ENCODE data around the gene NSRP1. TPM values are rescaled to one million over a fixed set of nuclear protein-coding genes. Genes with fewer than 3 reads are reported as not detected.
"Not testable (repeated sequence)": the region's sequence is repeated elsewhere in the genome, so short reads cannot be mapped to it uniquely, and the experiment has no call there.

NSRP1 gene
- total and polyA plus RNA-seq, 2 of the 4 experiments (the other 2 are of a cell fraction), result 3.4 to 14.2 TPM

DNA sequence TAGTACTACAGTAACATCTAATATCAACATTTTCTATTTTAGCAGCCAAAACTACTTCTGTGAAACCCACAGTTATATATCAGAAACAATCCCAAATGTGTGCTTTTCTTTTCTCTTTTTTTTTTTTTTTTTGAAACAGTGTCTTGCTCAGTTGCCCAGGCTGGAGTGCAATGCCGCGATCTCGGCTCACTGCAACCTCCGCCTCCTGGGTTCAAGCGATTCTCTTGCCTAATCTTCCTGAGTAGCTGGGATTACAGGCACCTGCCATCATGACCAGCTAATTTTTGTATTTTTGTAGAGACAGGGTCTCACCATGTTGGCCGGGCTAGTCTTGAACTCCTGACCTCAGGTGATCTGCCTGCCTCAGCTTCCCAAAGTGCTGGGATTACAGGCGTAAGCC is 2.0 kb downstream of the NSRP1 start:
- H2BK20ac ChIP-seq (ENCODE audit: low read depth, low read length); DNase-seq; H3K9me3 ChIP-seq (ENCODE audit: control insufficient read depth, insufficient read depth, low read length); H3K4me1 ChIP-seq (ENCODE audit: control insufficient read depth, insufficient read depth, low read length); H2AK9ac ChIP-seq (replicated peaks; ENCODE audit: low read depth, low read length, poor library complexity); H2BK5ac ChIP-seq (ENCODE audit: low read depth, low read length, poor library complexity, severe bottlenecking); H2BK120ac ChIP-seq (ENCODE audit: low read depth, low read length); H3K4ac ChIP-seq (ENCODE audit: low read depth, low read length); H3K4me3 ChIP-seq (ENCODE audit: insufficient read depth, low read depth, low read length); H2BK15ac ChIP-seq (ENCODE audit: low read depth, low read length); H3K14ac ChIP-seq (replicated peaks; ENCODE audit: low read depth, low read length); H3K4me2 ChIP-seq (ENCODE audit: low read depth, low read length); H3K18ac ChIP-seq (ENCODE audit: low read depth, low read length); H3K56ac ChIP-seq (ENCODE audit: extremely low read depth, insufficient read depth, low read length); H3K27ac ChIP-seq (ENCODE audit: insufficient read depth, low read length); H3K36me3 ChIP-seq (ENCODE audit: control insufficient read depth, insufficient read depth, low read length); intact Hi-C loops (cut with micrococcal nuclease); H3K23ac ChIP-seq (ENCODE audit: low read depth, low read length); H4K91ac ChIP-seq (ENCODE audit: insufficient read depth, low read depth, low read length); H2AFZ ChIP-seq (replicated peaks; ENCODE audit: low read length, poor library complexity); H3K9ac ChIP-seq (ENCODE audit: low read depth, low read length); H4K8ac ChIP-seq (ENCODE audit: low read depth in 2 of 2, low read length in 2 of 2); ATAC-seq (ENCODE audit: low read depth); H3K27me3 ChIP-seq (ENCODE audit: control insufficient read depth, insufficient read depth, low read length); H4K5ac ChIP-seq (ENCODE audit: low read depth, low read length); H2AK5ac ChIP-seq (ENCODE audit: low read depth, low read length); H3K9me1 ChIP-seq (ENCODE audit: insufficient read depth, low read length); POLR2A ChIA-PET (ENCODE audit: unreplicated experiment); dilution Hi-C loops (cut with HindIII; ENCODE audit: low sequenced_read_pairs, unreplicated experiment); BruUV-seq (replicated peaks): not testable (repeated sequence)
- Histone ChIP-seq H3K79me1 (ENCODE audit: low read depth in 1 of 2, low read length in 2 of 2) (peaks cover 6 to 34% of the 10 kb centered on the region in 2 experiments; a peak in 2 of 4 replicates), H4K20me1 (ENCODE audit: insufficient read depth, low read length) (peaks cover 19% of the 10 kb centered on the region)
- CTCF ChIA-PET, result interaction anchor here (0.6 kb wide), 1 partner anchor 826 kb away, joined by 3 read pairs; no protein-coding TSS in a partner anchor
- in situ Hi-C loops (cut with MboI; ENCODE audit: low sequenced_read_pairs), result loop anchor here (5.0 kb wide), 1 partner anchor 164 kb away; no protein-coding TSS in a partner anchor
- no CpG with 5 or more reads among the region's 7 CpGs for WGBS, 2 experiments (ENCODE audit: extremely low coverage in 2 of 2, insufficient read length in 1 of 2)

Measured in IMR-90 (cell line).